HL-60 (cell line): ENCODE results near the gene ZBTB3.
A peak's percentile ranks its signal among the peaks of the same experiment; 100 is the strongest.
"Not testable (repeated sequence)": the region's sequence is repeated elsewhere in the genome, so short reads cannot be mapped to it uniquely, and the experiment has no call there.

Source experiments
- DNase-seq, 2 experiments: peaks; one replicate each; pipeline ENCODE4 v3.0.0-alpha.2; 2010 to 2020; ENCODE audit warnings: low read depth in 1 of 2, low spot score in 1 of 2
- H3K27ac ChIP-seq: fragments of 250-450 bp; sonication (Bioruptor Pico); replicated peaks from 2 replicates; pipeline ENCODE4 v1.5.1; 2020; ENCODE audit warnings: mild to moderate bottlenecking, moderate library complexity
- H3K27me3 ChIP-seq: fragments of 250-450 bp; sonication (Bioruptor Pico); 2 replicates; pipeline ENCODE4 v1.5.1; 2021; ENCODE audit warnings: mild to moderate bottlenecking, moderate library complexity; ENCODE audit not compliant: insufficient read depth, poor library complexity, severe bottlenecking
- H3K4me3 ChIP-seq: replicated peaks from 2 replicates; pipeline ENCODE4 v1.5.1; 2011; ENCODE audit warnings: mild to moderate bottlenecking, control low read depth, low read length; ENCODE audit not compliant: insufficient read depth
- GABPA ChIP-seq: IDR thresholded peaks from 2 replicates; pipeline ENCODE4 v1.6.1; 2012; ENCODE audit warnings: low read depth
- POLR2AphosphoS5 ChIP-seq: IDR thresholded peaks from 2 replicates; pipeline ENCODE4 v1.6.1; 2012; ENCODE audit warnings: low read depth
- SPI1 ChIP-seq: IDR thresholded peaks from 2 replicates; pipeline ENCODE4 v1.6.1; 2012; ENCODE audit warnings: low read depth, mild to moderate bottlenecking, borderline replicate concordance
- TF ChIP-seq, protein P1 (sequence below): IDR thresholded peaks from 2 replicates; pipeline ENCODE4 v1.6.1; 2012; ENCODE audit warnings: low read depth; ENCODE audit not compliant: insufficient replicate concordance
- TF ChIP-seq, protein P2 (sequence below): IDR thresholded peaks from one replicate; pipeline ENCODE4 v1.5.1; 2011; ENCODE audit warnings: low read length, control low read depth, inconsistent platforms; ENCODE audit not compliant: insufficient read depth

Gene ZBTB3

DNA sequence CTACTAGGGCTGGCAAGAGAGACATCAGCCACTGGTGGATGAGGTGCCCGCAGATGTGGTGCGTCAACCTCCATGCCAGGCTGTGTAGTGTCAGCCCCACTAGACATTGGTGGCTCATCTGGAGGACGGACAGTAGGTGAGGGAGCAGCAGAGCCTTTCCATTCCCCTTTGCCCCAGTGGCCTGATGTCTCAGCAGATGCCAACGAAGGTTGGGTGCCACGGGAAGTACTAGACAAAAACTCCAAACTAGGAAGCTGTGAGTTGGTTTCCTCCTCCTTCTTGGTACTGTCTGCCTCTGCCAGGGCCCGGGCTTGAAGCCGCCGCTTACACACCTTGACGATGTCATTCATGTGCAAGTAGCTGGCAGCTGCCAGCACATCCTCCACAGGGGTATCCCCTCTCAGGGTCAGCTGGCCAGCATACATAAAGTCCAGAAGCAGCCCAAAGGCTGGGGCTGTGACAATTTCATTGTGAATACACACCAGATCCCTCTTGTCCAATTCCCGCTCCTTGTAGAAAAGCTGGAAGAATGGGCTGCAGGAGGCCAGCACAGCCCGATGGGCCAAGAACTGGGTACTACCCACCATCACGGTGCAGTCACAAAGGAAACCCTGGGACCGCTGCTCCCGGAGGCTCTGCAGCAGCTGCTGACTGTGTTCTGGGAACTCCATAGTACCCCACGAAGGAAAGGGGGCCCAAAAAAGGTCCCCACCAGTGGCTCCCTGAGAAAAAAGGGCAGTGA lies 795 bp downstream of the ZBTB3 start:
- no peaks in the 10 kb centered on the region for H3K27me3 ChIP-seq
- peak overlapping the region; percentile 95 for H3K27ac ChIP-seq
- DNase-seq, result no peak
- peak overlapping the region; percentile 60 for H3K4me3 ChIP-seq
- TF ChIP-seq POLR2AphosphoS5 (no peak), SPI1 (no peak), GABPA (no peak)
- TF ChIP-seq, protein P1, sequence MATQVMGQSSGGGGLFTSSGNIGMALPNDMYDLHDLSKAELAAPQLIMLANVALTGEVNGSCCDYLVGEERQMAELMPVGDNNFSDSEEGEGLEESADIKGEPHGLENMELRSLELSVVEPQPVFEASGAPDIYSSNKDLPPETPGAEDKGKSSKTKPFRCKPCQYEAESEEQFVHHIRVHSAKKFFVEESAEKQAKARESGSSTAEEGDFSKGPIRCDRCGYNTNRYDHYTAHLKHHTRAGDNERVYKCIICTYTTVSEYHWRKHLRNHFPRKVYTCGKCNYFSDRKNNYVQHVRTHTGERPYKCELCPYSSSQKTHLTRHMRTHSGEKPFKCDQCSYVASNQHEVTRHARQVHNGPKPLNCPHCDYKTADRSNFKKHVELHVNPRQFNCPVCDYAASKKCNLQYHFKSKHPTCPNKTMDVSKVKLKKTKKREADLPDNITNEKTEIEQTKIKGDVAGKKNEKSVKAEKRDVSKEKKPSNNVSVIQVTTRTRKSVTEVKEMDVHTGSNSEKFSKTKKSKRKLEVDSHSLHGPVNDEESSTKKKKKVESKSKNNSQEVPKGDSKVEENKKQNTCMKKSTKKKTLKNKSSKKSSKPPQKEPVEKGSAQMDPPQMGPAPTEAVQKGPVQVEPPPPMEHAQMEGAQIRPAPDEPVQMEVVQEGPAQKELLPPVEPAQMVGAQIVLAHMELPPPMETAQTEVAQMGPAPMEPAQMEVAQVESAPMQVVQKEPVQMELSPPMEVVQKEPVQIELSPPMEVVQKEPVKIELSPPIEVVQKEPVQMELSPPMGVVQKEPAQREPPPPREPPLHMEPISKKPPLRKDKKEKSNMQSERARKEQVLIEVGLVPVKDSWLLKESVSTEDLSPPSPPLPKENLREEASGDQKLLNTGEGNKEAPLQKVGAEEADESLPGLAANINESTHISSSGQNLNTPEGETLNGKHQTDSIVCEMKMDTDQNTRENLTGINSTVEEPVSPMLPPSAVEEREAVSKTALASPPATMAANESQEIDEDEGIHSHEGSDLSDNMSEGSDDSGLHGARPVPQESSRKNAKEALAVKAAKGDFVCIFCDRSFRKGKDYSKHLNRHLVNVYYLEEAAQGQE, result no peak
- TF ChIP-seq, protein P2, sequence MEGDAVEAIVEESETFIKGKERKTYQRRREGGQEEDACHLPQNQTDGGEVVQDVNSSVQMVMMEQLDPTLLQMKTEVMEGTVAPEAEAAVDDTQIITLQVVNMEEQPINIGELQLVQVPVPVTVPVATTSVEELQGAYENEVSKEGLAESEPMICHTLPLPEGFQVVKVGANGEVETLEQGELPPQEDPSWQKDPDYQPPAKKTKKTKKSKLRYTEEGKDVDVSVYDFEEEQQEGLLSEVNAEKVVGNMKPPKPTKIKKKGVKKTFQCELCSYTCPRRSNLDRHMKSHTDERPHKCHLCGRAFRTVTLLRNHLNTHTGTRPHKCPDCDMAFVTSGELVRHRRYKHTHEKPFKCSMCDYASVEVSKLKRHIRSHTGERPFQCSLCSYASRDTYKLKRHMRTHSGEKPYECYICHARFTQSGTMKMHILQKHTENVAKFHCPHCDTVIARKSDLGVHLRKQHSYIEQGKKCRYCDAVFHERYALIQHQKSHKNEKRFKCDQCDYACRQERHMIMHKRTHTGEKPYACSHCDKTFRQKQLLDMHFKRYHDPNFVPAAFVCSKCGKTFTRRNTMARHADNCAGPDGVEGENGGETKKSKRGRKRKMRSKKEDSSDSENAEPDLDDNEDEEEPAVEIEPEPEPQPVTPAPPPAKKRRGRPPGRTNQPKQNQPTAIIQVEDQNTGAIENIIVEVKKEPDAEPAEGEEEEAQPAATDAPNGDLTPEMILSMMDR, result no peak

DNA sequence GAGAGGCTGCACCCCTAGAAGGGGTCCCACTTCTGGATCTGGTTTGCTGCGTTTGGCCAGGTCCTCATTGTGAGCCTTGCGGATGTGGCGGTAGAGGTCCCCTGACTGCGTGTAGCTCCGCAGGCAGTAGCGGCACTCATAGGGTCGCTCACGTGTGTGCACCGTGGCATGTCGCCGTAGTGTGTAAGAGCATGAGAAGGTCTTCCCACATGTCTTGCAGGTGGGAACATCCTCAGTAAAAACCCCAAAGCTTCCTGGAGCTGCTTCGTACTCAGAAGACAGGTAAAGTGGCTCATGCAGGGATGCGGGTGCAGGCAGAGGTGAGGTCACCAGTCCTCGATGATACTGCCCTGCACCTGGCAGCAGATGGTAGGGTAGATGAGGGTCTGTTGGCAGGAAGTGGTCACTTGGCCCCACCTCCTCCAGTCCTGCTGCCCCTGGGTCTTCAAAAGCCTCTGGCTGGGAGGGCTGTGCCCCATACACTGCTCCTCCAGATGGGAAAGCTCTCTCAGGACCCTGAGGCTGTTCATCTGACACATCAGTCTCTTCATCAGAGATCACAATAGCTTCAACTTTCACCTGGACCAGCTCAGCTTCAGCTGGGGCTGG lies 1.7 kb downstream of the ZBTB3 start:
- Histone ChIP-seq H3K27ac (no peak overlapping the region), H3K27me3 (no peaks in the 10 kb centered on the region), H3K4me3 (no peak overlapping the region)
- no peak for DNase-seq
- TF ChIP-seq, protein P1, result no peak

DNA sequence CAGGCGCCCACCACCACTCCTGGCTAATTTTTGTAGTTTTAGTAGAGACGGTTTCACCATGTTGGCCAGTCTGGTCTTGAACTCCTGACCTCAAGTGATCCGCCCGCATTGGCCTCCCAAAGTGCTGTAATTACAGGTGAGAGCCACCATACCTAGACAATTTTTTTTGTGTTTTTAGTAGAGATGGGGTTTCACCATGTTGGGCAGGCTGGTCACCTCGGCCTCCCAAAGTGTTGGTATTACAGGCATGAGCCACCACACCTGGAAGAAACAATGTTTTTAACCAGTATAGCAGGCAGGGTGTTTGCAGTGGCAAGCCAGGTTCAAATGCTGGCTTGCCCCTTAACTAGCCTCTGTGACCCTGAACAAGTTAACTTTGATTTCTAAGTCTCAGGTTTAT lies 4.0 kb downstream of the ZBTB3 start:
- not testable (repeated sequence) for DNase-seq, H3K27me3 ChIP-seq, H3K27ac ChIP-seq, H3K4me3 ChIP-seq

DNA sequence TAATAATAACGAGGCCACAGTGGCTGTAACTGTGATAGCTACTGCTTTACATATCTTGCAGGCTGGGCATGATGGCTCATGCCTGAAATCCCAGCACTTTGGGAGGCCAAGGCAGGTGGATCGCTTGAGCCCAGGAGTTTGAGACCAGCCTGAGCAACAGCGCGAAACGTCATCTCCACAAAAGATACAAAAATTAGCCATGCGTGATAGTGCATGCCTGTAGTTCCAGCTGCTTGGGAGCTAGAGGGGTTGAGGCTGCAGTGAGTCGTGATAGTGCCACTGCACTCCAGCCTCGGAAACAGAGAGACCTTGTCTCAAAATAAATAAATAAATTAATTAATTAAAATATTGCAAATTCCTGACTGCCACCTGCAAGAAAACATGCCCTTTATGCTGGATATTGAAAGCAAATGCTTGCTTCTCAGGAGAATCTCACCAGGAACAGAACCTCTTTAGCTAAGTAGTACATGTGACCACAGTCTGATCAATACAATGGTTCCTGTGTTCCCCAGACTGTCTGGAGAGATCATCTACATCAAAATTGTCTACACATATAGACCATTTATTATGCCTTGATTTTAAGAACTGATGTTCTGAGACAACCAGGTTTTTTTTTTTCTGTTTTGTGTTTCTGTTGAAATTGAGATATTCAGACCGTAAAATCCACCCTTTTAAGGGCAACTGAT lies 6.3 kb downstream of the ZBTB3 start:
- TF ChIP-seq SPI1 (no peak), POLR2AphosphoS5 (no peak), GABPA (no peak)
- TF ChIP-seq, protein P2, result no peak
- TF ChIP-seq, protein P1, result no peak
- Histone ChIP-seq H3K27ac (no peak overlapping the region), H3K27me3 (no peaks in the 10 kb centered on the region), H3K4me3 (no peak overlapping the region)
- no peak for DNase-seq
